ENCODE data around the gene CDIPT. TPM values are rescaled to one million over a fixed set of nuclear protein-coding genes. Genes with fewer than 3 reads are reported as not detected.
"Not testable (repeated sequence)": the region's sequence is repeated elsewhere in the genome, so short reads cannot be mapped to it uniquely, and the experiment has no call there.

Gene CDIPT
- total and polyA plus RNA-seq, 2 donors from 2014 or later: 85.9 to 148 TPM

DNA sequence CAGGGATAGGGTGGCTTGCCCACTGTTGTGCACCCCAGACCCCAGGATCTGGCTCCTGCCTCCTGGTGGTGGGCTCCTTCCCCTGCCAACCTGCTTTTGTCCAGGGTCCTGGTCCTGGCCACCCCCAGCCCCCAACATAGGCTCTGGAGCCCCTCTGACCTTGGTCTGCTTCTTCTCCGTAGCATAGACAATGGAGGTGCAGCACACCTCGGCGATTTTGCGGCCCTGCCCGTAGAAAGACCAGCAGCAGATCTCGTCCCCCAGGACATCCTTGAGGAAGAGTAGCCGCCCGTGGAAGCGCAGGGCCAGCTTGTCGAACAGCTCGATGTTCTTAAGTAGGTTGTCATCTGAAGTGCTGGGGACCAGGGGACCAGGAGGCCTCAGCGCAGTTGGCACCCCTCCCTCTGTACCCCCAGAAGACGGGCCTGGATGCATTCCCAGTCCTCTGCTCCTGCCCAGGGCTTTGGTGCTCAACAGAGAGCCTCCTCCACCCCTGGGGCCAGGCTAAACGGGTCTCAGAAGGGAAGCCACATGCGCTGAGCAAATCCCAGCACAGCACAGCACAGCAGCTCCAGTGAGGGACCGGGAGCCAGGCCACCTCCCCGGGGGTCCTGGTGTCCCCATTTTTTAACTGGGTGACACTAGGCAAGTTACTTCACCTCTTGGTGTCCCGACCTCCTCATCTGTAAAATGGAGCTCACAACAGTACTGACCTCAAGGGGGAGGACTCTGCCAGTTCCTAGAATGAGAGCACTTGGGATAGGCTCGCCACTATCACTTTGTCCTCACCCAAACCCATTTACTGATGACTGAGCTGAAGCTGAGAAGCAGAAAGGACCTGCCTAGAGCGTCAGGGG, 48.0 kb upstream of the CDIPT start:
- H3K9ac ChIP-seq (ENCODE audit: low read length in 3 of 3): no peak overlapping the region
- no peaks in the 10 kb centered on the region for H3K4me1 ChIP-seq (ENCODE audit: control insufficient read depth in 2 of 3, insufficient read depth in 2 of 3, low read depth in 1 of 3, low read length in 3 of 3)
- H3K27ac ChIP-seq (ENCODE audit: low read depth in 2 of 2, low read length in 2 of 2): no peak overlapping the region
- TF ChIP-seq, protein P1, sequence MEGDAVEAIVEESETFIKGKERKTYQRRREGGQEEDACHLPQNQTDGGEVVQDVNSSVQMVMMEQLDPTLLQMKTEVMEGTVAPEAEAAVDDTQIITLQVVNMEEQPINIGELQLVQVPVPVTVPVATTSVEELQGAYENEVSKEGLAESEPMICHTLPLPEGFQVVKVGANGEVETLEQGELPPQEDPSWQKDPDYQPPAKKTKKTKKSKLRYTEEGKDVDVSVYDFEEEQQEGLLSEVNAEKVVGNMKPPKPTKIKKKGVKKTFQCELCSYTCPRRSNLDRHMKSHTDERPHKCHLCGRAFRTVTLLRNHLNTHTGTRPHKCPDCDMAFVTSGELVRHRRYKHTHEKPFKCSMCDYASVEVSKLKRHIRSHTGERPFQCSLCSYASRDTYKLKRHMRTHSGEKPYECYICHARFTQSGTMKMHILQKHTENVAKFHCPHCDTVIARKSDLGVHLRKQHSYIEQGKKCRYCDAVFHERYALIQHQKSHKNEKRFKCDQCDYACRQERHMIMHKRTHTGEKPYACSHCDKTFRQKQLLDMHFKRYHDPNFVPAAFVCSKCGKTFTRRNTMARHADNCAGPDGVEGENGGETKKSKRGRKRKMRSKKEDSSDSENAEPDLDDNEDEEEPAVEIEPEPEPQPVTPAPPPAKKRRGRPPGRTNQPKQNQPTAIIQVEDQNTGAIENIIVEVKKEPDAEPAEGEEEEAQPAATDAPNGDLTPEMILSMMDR (IDR thresholded peaks at IDR 0.05; ENCODE audit: borderline replicate concordance, extremely low read depth, insufficient read depth): no peak
- H3K4me3 ChIP-seq (ENCODE audit: low read length in 3 of 3): no peak overlapping the region
- no peaks in the 10 kb centered on the region for H3K36me3 ChIP-seq (ENCODE audit: control insufficient read depth in 2 of 3, insufficient read depth in 3 of 3, low read length in 3 of 3)
- DNase-seq (no peak), FAIRE-seq (no peak)
- intact Hi-C loops (cut with DNase I): no loop called here
- H3K9me3 ChIP-seq (ENCODE audit: control insufficient read depth in 2 of 3, insufficient read depth in 1 of 3, low read length in 3 of 3): no peaks in the 10 kb centered on the region
- no peaks in the 10 kb centered on the region for H3K27me3 ChIP-seq (ENCODE audit: control insufficient read depth, insufficient read depth, low read length)

DNA sequence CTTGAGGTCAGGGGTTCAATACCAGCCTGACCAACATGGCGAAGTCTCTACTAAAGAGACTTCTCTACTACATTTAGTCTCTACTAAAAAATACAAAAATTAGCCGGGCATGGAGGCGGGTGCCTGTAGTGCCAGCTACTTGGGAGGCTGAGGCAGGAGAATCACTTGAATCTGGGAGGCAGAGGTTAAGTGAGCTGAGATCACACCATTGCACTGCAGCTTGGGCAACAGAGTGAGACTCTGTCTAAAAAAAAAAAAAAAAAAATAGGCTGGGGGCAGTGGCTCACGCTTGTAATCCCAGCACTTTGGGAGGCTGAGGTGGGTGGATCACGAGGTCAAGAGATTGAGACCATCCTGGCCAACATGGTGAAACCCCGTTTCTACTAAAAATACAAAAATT, 46.8 kb upstream of the CDIPT start:
- H3K9me3 ChIP-seq (ENCODE audit: control insufficient read depth in 2 of 3, insufficient read depth in 1 of 3, low read length in 3 of 3); H3K27me3 ChIP-seq (ENCODE audit: control insufficient read depth, insufficient read depth, low read length); DNase-seq; H3K4me3 ChIP-seq (ENCODE audit: low read length in 3 of 3); intact Hi-C loops (cut with DNase I); H3K9ac ChIP-seq (ENCODE audit: low read length in 3 of 3); FAIRE-seq; H3K36me3 ChIP-seq (ENCODE audit: control insufficient read depth in 2 of 3, insufficient read depth in 3 of 3, low read length in 3 of 3); H3K4me1 ChIP-seq (ENCODE audit: control insufficient read depth in 2 of 3, insufficient read depth in 2 of 3, low read depth in 1 of 3, low read length in 3 of 3); H3K27ac ChIP-seq (ENCODE audit: low read depth in 2 of 2, low read length in 2 of 2): not testable (repeated sequence)

DNA sequence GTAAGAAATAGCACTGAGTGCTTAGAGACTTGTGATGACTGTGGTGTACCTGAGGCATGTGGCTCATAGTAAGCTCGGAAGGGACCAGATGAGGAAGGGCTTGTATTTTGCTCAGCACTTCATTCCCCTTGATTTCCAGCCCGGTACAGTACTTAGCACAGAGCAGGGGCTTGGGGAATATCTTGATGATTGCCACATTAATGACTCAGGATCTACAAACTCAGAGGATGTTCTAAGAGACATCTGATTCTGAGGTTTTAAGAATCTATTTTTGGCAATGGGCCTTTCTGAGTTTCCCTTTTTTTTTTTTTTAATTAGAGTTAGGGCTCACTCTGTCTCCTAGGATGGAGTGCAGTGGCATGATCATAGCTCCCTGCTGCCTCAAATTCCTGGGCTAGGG, 46.4 kb upstream of the CDIPT start:
- no peaks in the 10 kb centered on the region for H3K9me3 ChIP-seq (ENCODE audit: control insufficient read depth in 2 of 3, insufficient read depth in 1 of 3, low read length in 3 of 3)
- FAIRE-seq: no peak
- no peaks in the 10 kb centered on the region for H3K27me3 ChIP-seq (ENCODE audit: control insufficient read depth, insufficient read depth, low read length)
- no peak overlapping the region for H3K4me3 ChIP-seq (ENCODE audit: low read length in 3 of 3)
- no peaks in the 10 kb centered on the region for H3K4me1 ChIP-seq (ENCODE audit: control insufficient read depth in 2 of 3, insufficient read depth in 2 of 3, low read depth in 1 of 3, low read length in 3 of 3)
- intact Hi-C loops (cut with DNase I): no loop called here
- H3K36me3 ChIP-seq (ENCODE audit: control insufficient read depth in 2 of 3, insufficient read depth in 3 of 3, low read length in 3 of 3): no peaks in the 10 kb centered on the region
- no peak overlapping the region for H3K9ac ChIP-seq (ENCODE audit: low read length in 3 of 3)
- no peak for DNase-seq
- TF ChIP-seq, protein P1 (IDR thresholded peaks at IDR 0.05; ENCODE audit: borderline replicate concordance, extremely low read depth, insufficient read depth): no peak
- H3K27ac ChIP-seq (ENCODE audit: low read depth in 2 of 2, low read length in 2 of 2): no peak overlapping the region

DNA sequence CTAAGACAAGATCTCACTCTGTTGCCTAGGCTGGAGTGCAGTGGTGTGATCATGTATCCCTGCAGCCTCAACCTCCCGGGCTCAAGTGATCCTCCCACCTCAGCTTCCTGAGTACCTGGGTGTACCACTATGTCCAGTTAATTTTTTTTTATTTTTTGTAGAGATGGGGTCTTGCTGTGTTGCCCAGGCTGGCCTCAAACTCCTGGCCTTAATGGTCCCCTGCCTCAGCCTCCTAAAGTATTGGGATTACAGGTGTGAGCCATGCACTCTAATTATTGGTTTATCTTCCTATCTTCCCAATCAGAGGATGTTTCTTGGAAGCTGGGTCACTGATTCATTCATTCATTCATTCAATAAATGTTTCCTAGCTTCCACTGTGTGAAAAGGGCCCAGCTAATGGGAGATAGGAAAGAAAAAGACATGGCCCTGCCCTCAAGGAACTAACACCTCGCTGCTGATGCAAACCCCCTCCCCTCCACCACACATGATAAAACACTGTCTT, 45.7 kb upstream of the CDIPT start:
- Histone ChIP-seq H3K27ac (ENCODE audit: low read depth in 2 of 2, low read length in 2 of 2) (no peak overlapping the region), H3K27me3 (ENCODE audit: control insufficient read depth, insufficient read depth, low read length) (no peaks in the 10 kb centered on the region), H3K9ac (ENCODE audit: low read length in 3 of 3) (no peak overlapping the region), H3K4me3 (ENCODE audit: low read length in 3 of 3) (no peak overlapping the region), H3K4me1 (ENCODE audit: control insufficient read depth in 2 of 3, insufficient read depth in 2 of 3, low read depth in 1 of 3, low read length in 3 of 3) (no peaks in the 10 kb centered on the region), H3K36me3 (ENCODE audit: control insufficient read depth in 2 of 3, insufficient read depth in 3 of 3, low read length in 3 of 3) (no peaks in the 10 kb centered on the region), H3K9me3 (ENCODE audit: control insufficient read depth in 2 of 3, insufficient read depth in 1 of 3, low read length in 3 of 3) (no peaks in the 10 kb centered on the region)
- DNase-seq: no peak
- no peak for FAIRE-seq
- TF ChIP-seq, protein P1 (IDR thresholded peaks at IDR 0.05; ENCODE audit: borderline replicate concordance, extremely low read depth, insufficient read depth): no peak
- intact Hi-C loops (cut with DNase I): no loop called here

Measured in kidney (tissue), 14 donors.